GM23338 (cell line): Measurements from ENCODE around the gene STAT3. TPM values are rescaled to one million over a fixed set of nuclear protein-coding genes. Genes with fewer than 3 reads are reported as not detected.

Experiments used
- ATAC-seq: fragments of 200-7000 bp; cut with Tn5 transposase; 3 replicates; pipeline ENCODE4 v1.9.1; 2020
- DNase-seq: peaks from one replicate; pipeline ENCODE4 v3.0.0-alpha.2; 2015; ENCODE audit warnings: low spot score
- H2AFZ ChIP-seq: fragments of 200-600 bp; sonication (generic); 2 replicates; pipeline ENCODE4 v1.8.0; 2016; ENCODE audit warnings: antibody characterized with exemption, mild to moderate bottlenecking, moderate library complexity
- H3F3A ChIP-seq: fragments of 200-600 bp; sonication (generic); replicated peaks from 2 replicates; pipeline ENCODE4 v1.8.0; 2017; ENCODE audit warnings: antibody characterized with exemption, mixed run types, low read depth
- H3K27ac ChIP-seq: fragments of 200-600 bp; sonication (generic); 2 replicates; pipeline ENCODE4 v1.6.1; 2016; ENCODE audit warnings: low read depth
- H3K27me3 ChIP-seq: fragments of 200-600 bp; sonication (generic); 2 replicates; pipeline ENCODE4 v1.8.0; 2016; ENCODE audit warnings: mild to moderate bottlenecking, mixed run types, moderate library complexity; ENCODE audit not compliant: insufficient read depth
- H3K36me3 ChIP-seq: fragments of 200-600 bp; sonication (generic); 2 replicates; pipeline ENCODE4 v1.8.0; 2016; ENCODE audit warnings: mild to moderate bottlenecking; ENCODE audit not compliant: insufficient read depth
- H3K4me1 ChIP-seq: fragments of 200-600 bp; sonication (generic); 2 replicates; pipeline ENCODE4 v1.8.0; 2016; ENCODE audit warnings: mild to moderate bottlenecking, moderate library complexity; ENCODE audit not compliant: insufficient read depth
- H3K4me2 ChIP-seq: fragments of 200-600 bp; sonication (generic); 2 replicates; pipeline ENCODE4 v1.7.1; 2017; ENCODE audit warnings: mixed run types
- H3K4me3 ChIP-seq: fragments of 200-600 bp; sonication (generic); 2 replicates; pipeline ENCODE4 v1.6.1; 2016; ENCODE audit warnings: mixed run types
- H3K79me2 ChIP-seq: fragments of 200-600 bp; sonication (generic); replicated peaks from 2 replicates; pipeline ENCODE4 v1.8.0; 2017; ENCODE audit warnings: mild to moderate bottlenecking; ENCODE audit not compliant: insufficient read depth
- H3K9me2 ChIP-seq: fragments of 200-600 bp; sonication (generic); 2 replicates; pipeline ENCODE4 v1.8.0; 2017; ENCODE audit not compliant: insufficient read depth
- H4K20me1 ChIP-seq: fragments of 200-600 bp; sonication (generic); replicated peaks from 2 replicates; pipeline ENCODE4 v1.8.0; 2017; ENCODE audit warnings: mild to moderate bottlenecking; ENCODE audit not compliant: insufficient read depth
- H3K27ac Mint-ChIP-seq: 2 replicates; pipeline ENCODE4 v1.8.0; 2020; ENCODE audit warnings: inconsistent platforms, mild to moderate bottlenecking, moderate library complexity, mixed read lengths
- H3K27me3 Mint-ChIP-seq: 3 replicates; pipeline ENCODE4 v1.8.0; 2022; ENCODE audit warnings: low read depth, mild to moderate bottlenecking, moderate library complexity, mixed read lengths, inconsistent platforms; ENCODE audit not compliant: insufficient read depth, poor library complexity
- H3K36me3 Mint-ChIP-seq: 3 replicates; pipeline ENCODE4 v1.8.0; 2021; ENCODE audit warnings: low read depth, mild to moderate bottlenecking, inconsistent platforms, moderate library complexity, mixed read lengths
- H3K4me1 Mint-ChIP-seq: 3 replicates; pipeline ENCODE4 v1.8.0; 2020; ENCODE audit warnings: mild to moderate bottlenecking, inconsistent platforms, mixed read lengths
- H3K4me3 Mint-ChIP-seq: 3 replicates; pipeline ENCODE4 v1.8.0; 2021; ENCODE audit warnings: moderate library complexity, mild to moderate bottlenecking, inconsistent platforms, mixed read lengths
- H3K9me3 Mint-ChIP-seq: 3 replicates; pipeline ENCODE4 v1.8.0; 2020; ENCODE audit warnings: moderate library complexity, mild to moderate bottlenecking, inconsistent platforms, mixed read lengths
- CREB1 ChIP-seq: fragments of 250-450 bp; sonication (Bioruptor Pico); IDR thresholded peaks from 2 replicates; pipeline ENCODE4 v1.5.0; 2020; ENCODE audit warnings: low read depth, mild to moderate bottlenecking, moderate library complexity
- EZH2phosphoT487 ChIP-seq: fragments of 200-600 bp; sonication (generic); IDR thresholded peaks from one replicate; pipeline ENCODE4 v1.8.1; 2018; ENCODE audit warnings: antibody characterized with exemption; ENCODE audit not compliant: unreplicated experiment
- JUNB ChIP-seq: IDR thresholded peaks from one replicate; pipeline ENCODE4 v1.6.1; 2016; ENCODE audit warnings: antibody characterized with exemption; ENCODE audit not compliant: unreplicated experiment
- NANOG ChIP-seq: IDR thresholded peaks from 2 replicates; pipeline ENCODE4 v1.6.1; 2016; ENCODE audit warnings: antibody characterized with exemption, borderline replicate concordance
- POLR2AphosphoS5 ChIP-seq: IDR thresholded peaks from 2 replicates; pipeline ENCODE4 v1.6.1; 2016; ENCODE audit warnings: antibody characterized with exemption, low read depth
- STAT1 ChIP-seq: IDR thresholded peaks from one replicate; pipeline ENCODE4 v1.6.1; 2016; ENCODE audit warnings: antibody characterized with exemption; ENCODE audit not compliant: unreplicated experiment
- ZNF114 ChIP-seq: fragments of 250-450 bp; sonication (Bioruptor Pico); IDR thresholded peaks from 2 replicates; pipeline ENCODE4 v1.5.0; 2020; ENCODE audit warnings: mild to moderate bottlenecking, moderate library complexity
- ZNF331 ChIP-seq: fragments of 250-450 bp; sonication (Bioruptor Pico); IDR thresholded peaks from 2 replicates; pipeline ENCODE4 v1.5.0; 2020; ENCODE audit warnings: low read depth, mild to moderate bottlenecking, moderate library complexity
- polyA plus RNA-seq: library from polyadenylated mRNA; unstranded; fragments of >200 nt; fragmentation: Nextera tagmentation; extraction: Ambion mirVana; gene quantifications from 2 replicates; pipeline ENCODE4 v1.2.1, GENCODE V29; 2016
- total RNA-seq: library from RNA; depleted of rRNA; stranded (reverse); fragments of >200 nt; shearing (Covaris generic); gene quantifications from 2 replicates; pipeline ENCODE4 v1.2.3, GENCODE V29; 2014
- TF ChIP-seq, protein P1 (sequence below): IDR thresholded peaks from one replicate; pipeline ENCODE4 v1.6.1; 2018; ENCODE audit warnings: antibody characterized with exemption; ENCODE audit not compliant: unreplicated experiment
- TF ChIP-seq, protein P2 (sequence below): fragments of 250-450 bp; sonication (Bioruptor Pico); IDR thresholded peaks from 2 replicates; pipeline ENCODE4 v1.5.0; 2020; ENCODE audit warnings: mild to moderate bottlenecking, moderate library complexity
- TF ChIP-seq, protein P3 (sequence below): IDR thresholded peaks from 2 replicates; pipeline ENCODE4 v1.6.1; 2016; ENCODE audit warnings: antibody characterized with exemption
- TF ChIP-seq, protein P4 (sequence below), 2 experiments: fragments of 200-600 bp in 1 of 2; sonication (generic) in 1 of 2; conservative IDR thresholded peaks; 2 replicates each; pipeline versions ENCODE4 v1.5.1 to v1.6.1; 2016 to 2017; ENCODE audit warnings: antibody characterized with exemption in 2 of 2, low read depth in 2 of 2, mild to moderate bottlenecking in 2 of 2, moderate library complexity in 1 of 2

Gene STAT3
- total and polyA plus RNA-seq, 2 experiments from 2014 or later: 49.5 to 78.0 TPM

DNA sequence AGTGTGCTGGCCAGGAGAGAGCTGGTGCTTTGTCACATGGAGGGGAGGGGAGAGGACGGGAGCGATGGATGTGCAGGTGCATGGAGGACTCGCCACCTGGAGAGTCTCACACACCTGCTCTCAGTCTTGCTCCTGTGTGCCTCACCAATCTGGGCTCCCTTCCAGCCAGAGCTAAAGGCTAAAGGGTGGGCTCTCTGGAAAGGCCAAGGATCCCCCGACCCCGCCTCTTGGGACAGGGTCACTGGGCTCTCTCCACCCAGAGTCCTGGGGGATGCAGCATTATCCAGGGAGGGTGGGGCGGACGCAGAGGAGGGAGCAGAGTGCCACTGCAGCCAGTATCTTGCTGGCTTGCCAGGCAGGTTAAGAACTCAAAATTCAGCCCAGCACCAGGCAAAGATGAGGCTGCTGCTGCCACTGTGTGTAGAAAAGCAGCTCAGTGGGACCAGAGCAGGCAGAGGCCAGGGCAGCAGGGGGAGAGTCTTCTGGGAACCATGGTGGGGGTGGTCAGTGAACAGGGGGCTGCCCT, 106.6 kb downstream of the STAT3 start:
- no peak overlapping the region for H3K4me3 ChIP-seq

More for the DNA sequence above, 106.6 kb downstream of the STAT3 start:
- H3K9me2 ChIP-seq: no peaks in the 10 kb centered on the region
- H2AFZ ChIP-seq: no peak overlapping the region
- no peaks in the 10 kb centered on the region for H3K36me3 ChIP-seq
- no peaks in the 10 kb centered on the region for H4K20me1 ChIP-seq
- Mint-ChIP-seq H3K9me3 (no peaks in the 10 kb centered on the region; the same call in 2 of the 3 replicates), H3K27ac (no peak overlapping the region), H3K36me3 (no peaks in the 10 kb centered on the region), H3K27me3 (peaks cover 18% of the 10 kb centered on the region), H3K4me1 (peaks cover 23% of the 10 kb centered on the region), H3K4me3 (no peak overlapping the region)
- no peak overlapping the region for H3K4me2 ChIP-seq
- ATAC-seq: peak; percentile 6; the same call in 1 of the 3 replicates
- H3K27me3 ChIP-seq: peaks cover 11% of the 10 kb centered on the region
- DNase-seq: no peak
- H3K4me1 ChIP-seq: peaks cover 10% of the 10 kb centered on the region; the same call in 1 of the 2 replicates
- TF ChIP-seq CREB1 (CRISPR knock-in tag) (no peak), ZNF114 (CRISPR knock-in tag) (no peak), ZNF331 (CRISPR knock-in tag) (no peak), JUNB (no peak), NANOG (no peak), STAT1 (no peak), POLR2AphosphoS5 (no peak), EZH2phosphoT487 (no peak)
- TF ChIP-seq, protein P1, sequence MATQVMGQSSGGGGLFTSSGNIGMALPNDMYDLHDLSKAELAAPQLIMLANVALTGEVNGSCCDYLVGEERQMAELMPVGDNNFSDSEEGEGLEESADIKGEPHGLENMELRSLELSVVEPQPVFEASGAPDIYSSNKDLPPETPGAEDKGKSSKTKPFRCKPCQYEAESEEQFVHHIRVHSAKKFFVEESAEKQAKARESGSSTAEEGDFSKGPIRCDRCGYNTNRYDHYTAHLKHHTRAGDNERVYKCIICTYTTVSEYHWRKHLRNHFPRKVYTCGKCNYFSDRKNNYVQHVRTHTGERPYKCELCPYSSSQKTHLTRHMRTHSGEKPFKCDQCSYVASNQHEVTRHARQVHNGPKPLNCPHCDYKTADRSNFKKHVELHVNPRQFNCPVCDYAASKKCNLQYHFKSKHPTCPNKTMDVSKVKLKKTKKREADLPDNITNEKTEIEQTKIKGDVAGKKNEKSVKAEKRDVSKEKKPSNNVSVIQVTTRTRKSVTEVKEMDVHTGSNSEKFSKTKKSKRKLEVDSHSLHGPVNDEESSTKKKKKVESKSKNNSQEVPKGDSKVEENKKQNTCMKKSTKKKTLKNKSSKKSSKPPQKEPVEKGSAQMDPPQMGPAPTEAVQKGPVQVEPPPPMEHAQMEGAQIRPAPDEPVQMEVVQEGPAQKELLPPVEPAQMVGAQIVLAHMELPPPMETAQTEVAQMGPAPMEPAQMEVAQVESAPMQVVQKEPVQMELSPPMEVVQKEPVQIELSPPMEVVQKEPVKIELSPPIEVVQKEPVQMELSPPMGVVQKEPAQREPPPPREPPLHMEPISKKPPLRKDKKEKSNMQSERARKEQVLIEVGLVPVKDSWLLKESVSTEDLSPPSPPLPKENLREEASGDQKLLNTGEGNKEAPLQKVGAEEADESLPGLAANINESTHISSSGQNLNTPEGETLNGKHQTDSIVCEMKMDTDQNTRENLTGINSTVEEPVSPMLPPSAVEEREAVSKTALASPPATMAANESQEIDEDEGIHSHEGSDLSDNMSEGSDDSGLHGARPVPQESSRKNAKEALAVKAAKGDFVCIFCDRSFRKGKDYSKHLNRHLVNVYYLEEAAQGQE: no peak
- TF ChIP-seq, protein P2, sequence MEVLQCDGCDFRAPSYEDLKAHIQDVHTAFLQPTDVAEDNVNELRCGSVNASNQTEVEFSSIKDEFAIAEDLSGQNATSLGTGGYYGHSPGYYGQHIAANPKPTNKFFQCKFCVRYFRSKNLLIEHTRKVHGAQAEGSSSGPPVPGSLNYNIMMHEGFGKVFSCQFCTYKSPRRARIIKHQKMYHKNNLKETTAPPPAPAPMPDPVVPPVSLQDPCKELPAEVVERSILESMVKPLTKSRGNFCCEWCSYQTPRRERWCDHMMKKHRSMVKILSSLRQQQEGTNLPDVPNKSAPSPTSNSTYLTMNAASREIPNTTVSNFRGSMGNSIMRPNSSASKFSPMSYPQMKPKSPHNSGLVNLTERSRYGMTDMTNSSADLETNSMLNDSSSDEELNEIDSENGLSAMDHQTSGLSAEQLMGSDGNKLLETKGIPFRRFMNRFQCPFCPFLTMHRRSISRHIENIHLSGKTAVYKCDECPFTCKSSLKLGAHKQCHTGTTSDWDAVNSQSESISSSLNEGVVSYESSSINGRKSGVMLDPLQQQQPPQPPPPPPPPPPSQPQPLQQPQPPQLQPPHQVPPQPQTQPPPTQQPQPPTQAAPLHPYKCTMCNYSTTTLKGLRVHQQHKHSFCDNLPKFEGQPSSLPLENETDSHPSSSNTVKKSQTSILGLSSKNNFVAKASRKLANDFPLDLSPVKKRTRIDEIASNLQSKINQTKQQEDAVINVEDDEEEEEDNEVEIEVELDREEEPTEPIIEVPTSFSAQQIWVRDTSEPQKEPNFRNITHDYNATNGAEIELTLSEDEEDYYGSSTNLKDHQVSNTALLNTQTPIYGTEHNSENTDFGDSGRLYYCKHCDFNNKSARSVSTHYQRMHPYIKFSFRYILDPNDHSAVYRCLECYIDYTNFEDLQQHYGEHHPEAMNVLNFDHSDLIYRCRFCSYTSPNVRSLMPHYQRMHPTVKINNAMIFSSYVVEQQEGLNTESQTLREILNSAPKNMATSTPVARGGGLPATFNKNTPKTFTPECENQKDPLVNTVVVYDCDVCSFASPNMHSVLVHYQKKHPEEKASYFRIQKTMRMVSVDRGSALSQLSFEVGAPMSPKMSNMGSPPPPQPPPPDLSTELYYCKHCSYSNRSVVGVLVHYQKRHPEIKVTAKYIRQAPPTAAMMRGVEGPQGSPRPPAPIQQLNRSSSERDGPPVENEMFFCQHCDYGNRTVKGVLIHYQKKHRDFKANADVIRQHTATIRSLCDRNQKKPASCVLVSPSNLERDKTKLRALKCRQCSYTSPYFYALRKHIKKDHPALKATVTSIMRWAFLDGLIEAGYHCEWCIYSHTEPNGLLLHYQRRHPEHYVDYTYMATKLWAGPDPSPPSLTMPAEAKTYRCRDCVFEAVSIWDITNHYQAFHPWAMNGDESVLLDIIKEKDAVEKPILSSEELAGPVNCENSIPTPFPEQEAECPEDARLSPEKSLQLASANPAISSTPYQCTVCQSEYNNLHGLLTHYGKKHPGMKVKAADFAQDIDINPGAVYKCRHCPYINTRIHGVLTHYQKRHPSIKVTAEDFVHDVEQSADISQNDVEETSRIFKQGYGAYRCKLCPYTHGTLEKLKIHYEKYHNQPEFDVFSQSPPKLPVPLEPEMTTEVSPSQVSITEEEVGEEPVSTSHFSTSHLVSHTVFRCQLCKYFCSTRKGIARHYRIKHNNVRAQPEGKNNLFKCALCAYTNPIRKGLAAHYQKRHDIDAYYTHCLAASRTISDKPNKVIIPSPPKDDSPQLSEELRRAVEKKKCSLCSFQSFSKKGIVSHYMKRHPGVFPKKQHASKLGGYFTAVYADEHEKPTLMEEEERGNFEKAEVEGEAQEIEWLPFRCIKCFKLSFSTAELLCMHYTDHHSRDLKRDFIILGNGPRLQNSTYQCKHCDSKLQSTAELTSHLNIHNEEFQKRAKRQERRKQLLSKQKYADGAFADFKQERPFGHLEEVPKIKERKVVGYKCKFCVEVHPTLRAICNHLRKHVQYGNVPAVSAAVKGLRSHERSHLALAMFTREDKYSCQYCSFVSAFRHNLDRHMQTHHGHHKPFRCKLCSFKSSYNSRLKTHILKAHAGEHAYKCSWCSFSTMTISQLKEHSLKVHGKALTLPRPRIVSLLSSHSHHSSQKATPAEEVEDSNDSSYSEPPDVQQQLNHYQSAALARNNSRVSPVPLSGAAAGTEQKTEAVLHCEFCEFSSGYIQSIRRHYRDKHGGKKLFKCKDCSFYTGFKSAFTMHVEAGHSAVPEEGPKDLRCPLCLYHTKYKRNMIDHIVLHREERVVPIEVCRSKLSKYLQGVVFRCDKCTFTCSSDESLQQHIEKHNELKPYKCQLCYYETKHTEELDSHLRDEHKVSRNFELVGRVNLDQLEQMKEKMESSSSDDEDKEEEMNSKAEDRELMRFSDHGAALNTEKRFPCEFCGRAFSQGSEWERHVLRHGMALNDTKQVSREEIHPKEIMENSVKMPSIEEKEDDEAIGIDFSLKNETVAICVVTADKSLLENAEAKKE: no peak
- TF ChIP-seq, protein P3, sequence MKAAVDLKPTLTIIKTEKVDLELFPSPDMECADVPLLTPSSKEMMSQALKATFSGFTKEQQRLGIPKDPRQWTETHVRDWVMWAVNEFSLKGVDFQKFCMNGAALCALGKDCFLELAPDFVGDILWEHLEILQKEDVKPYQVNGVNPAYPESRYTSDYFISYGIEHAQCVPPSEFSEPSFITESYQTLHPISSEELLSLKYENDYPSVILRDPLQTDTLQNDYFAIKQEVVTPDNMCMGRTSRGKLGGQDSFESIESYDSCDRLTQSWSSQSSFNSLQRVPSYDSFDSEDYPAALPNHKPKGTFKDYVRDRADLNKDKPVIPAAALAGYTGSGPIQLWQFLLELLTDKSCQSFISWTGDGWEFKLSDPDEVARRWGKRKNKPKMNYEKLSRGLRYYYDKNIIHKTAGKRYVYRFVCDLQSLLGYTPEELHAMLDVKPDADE: no peak
- TF ChIP-seq, protein P4, sequence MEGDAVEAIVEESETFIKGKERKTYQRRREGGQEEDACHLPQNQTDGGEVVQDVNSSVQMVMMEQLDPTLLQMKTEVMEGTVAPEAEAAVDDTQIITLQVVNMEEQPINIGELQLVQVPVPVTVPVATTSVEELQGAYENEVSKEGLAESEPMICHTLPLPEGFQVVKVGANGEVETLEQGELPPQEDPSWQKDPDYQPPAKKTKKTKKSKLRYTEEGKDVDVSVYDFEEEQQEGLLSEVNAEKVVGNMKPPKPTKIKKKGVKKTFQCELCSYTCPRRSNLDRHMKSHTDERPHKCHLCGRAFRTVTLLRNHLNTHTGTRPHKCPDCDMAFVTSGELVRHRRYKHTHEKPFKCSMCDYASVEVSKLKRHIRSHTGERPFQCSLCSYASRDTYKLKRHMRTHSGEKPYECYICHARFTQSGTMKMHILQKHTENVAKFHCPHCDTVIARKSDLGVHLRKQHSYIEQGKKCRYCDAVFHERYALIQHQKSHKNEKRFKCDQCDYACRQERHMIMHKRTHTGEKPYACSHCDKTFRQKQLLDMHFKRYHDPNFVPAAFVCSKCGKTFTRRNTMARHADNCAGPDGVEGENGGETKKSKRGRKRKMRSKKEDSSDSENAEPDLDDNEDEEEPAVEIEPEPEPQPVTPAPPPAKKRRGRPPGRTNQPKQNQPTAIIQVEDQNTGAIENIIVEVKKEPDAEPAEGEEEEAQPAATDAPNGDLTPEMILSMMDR (conservative IDR thresholded peaks at IDR 0.05; ENCODE audit: low read depth in 2 of 2): no peak
- H3F3A ChIP-seq: peaks cover 7% of the 10 kb centered on the region; the same call in 1 of the 2 replicates
- H3K27ac ChIP-seq: no peak overlapping the region
- no peaks in the 10 kb centered on the region for H3K79me2 ChIP-seq
